GM18951 (cell line): ENCODE measurements around the gene NAP1L5.

Experiments
- POLR2A ChIP-seq: IDR thresholded peaks from 4 replicates; pipeline ENCODE4 v1.6.1; 2011; ENCODE audit warnings: mild to moderate bottlenecking; ENCODE audit not compliant: insufficient read length, insufficient read depth; ENCODE audit errors: extremely low read depth
- in situ Hi-C: fragments of 300-500 bp; cut with MboI; formaldehyde crosslinking; loops from one replicate; pipeline ENCODE4 v1.12.0; 2022; ENCODE audit warnings: low sequenced_read_pairs, mixed read lengths, inconsistent platforms; ENCODE audit not compliant: unreplicated experiment

Gene NAP1L5, protein sequence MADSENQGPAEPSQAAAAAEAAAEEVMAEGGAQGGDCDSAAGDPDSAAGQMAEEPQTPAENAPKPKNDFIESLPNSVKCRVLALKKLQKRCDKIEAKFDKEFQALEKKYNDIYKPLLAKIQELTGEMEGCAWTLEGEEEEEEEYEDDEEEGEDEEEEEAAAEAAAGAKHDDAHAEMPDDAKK

DNA sequence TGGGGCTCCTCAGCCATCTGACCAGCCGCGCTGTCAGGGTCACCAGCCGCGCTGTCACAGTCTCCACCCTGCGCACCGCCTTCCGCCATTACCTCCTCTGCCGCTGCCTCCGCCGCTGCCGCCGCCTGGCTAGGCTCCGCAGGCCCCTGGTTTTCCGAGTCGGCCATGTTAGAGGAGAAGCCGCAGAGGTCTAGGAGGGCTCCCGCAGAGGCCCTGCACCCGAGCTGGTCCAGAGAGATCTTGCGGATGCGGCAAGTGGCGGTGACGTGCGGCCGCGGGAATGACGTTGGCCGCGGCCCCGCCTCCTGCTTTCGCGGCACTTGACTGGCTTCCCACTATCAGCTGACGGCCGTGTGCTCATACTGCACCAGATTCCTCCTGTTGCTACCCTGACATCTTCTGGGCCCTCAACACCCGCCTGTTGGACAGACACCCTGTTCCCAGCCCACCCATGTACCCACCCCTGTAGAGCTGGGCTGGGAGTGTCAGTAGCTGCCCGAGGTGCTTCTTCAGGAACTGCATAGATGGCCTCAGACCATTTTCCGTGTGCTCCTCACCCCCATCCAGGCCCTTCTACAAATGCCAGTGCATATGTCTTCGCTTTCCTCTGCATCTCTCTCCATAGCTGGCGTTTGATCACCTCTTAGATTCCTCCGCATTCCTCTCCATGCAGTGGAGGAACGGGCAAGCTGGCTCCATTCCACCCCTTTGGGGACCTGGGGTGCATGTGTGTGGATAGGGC is at the start of gene NAP1L5:
Gene NAP1L5, minus strand, starts transcription at position 242 of the 742 bp plus-strand sequence. Its CDS starts 75 bp downstream, at position 167.
- in situ Hi-C loops: loop anchor here (25.0 kb wide), 1 partner anchor 315 kb away; no protein-coding TSS in a partner anchor

DNA sequence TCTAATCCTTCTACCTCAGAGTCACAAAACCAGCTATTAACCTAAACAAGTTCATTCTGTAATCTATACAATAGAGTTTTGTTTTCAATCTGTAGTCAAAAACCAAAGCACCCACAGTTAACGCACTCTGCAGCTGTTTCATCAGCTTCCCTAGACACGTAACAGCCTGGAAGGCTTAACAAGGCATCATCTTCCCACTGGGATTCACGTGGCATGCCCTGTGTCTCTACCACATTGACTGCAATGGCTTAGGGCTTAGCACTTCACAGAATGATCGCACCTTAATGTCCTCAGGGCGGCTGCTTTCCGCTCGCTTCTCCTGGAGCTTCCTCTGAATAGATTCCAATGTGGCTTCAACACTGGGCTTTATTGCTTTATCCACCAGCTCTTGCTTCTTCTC is 49.7 kb upstream of the NAP1L5 start:
- in situ Hi-C loops: no loop called here

More for the DNA sequence above, at the start of gene NAP1L5:
- TF ChIP-seq POLR2A: peak; percentile 55

DNA sequence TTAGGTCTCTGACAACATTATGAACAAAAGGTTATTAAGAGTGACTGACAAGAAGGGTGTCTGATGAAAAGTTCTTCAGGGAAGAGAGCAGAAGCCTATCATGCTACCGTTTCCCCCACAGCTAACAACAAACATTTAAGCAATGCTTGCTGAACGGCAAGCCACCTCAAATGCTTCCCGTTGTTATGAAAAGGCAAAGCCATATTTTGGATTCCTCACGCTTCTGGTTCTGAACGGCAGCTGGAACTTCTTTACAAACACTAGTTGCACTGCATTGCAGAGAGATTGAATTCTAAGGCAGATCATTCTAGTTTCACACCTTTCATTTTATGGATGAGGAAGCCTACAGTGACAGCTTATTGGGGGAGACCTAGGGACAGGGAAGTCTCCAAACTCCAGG is 48.6 kb upstream of the NAP1L5 start:
- TF ChIP-seq POLR2A: no peak
- in situ Hi-C loops: no loop called here

More for the DNA sequence above, 49.7 kb upstream of the NAP1L5 start:
- TF ChIP-seq POLR2A: no peak

DNA sequence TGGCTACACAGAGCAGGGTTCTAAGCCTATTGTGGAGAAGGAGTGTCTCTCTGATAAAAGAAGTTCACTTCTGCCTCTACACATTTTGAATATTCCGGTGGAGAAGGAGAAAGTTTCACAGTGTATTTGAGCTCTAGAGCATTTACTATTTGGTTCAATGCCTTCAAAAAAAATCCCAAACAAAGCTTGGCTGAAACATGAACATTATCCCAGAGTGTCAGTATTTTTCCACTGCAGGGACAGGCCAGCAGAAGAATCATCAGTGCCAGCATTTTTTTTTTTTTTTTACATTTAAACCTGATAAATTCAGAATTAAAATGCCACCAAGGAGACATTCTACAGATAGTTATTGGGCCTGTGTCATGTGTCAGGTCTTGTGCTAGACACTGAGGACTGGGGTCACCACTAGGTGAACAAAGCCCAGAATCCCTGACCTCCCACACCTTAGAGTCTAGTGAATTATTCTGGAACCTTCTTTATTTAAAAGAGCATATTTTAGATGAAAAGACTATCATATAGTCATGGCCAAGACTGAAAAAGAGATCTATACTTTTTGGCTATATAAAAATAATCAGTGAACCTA is 48.0 kb upstream of the NAP1L5 start:
- in situ Hi-C loops: no loop called here
- TF ChIP-seq POLR2A: no peak

DNA sequence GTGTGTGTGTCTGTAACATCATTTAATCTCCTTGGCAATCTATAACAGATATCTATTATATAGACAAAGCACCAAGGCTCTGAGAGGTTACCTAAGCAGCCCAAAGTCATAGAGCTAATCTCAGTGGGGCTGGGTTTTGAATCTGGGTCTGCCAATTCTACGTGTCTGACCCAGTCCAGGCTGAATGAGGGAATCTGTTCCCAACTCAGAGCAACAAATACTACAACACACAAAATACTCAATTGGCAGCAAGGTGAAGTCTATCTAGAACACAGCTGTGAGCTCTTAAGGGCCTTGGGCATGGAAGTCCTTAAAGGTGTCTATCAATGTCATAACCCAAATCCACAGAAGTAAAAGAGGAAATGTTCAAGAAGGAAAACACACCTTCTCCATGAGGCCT is 47.5 kb upstream of the NAP1L5 start:
- no peak for TF ChIP-seq POLR2A
- in situ Hi-C loops: no loop called here

DNA sequence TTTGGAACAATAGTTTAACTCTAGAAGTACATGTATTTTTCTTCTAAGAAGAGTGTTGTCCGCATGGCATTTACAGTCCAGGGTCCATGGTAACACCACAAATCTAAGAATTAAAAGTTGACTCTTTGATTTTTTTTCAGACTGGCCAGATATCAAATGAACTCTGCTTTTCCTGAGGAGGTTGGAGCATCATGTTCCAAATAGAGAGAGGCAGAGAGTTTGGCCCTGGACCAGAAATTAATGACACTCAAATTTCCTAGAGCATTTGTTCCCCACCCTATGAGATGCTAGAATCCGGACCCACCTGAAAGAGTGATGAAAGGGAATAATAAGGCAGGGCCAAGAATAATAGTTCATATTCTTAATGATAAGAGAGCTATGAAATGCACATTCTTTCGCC is 47.0 kb upstream of the NAP1L5 start:
- no peak for TF ChIP-seq POLR2A
- in situ Hi-C loops: no loop called here

DNA sequence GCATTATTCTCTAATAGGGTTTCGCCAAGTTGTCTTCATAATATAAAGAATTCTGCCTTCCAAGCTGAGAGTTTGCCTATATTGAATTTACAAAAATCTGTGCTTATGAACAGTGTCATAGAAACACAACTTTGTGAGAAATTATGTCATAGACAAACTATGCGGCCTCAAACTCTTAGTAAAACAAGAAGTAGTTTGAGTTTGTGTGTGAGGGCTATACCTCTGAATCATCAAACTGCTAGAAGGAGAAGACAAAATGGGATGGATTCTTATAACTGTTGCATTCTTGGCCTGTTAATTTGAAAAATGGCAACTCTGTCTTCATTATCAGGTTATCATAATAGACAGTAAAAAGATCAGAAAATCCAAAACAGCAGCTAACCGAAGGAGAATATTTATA is 46.1 kb upstream of the NAP1L5 start:
- in situ Hi-C loops: no loop called here
- TF ChIP-seq POLR2A: no peak

DNA sequence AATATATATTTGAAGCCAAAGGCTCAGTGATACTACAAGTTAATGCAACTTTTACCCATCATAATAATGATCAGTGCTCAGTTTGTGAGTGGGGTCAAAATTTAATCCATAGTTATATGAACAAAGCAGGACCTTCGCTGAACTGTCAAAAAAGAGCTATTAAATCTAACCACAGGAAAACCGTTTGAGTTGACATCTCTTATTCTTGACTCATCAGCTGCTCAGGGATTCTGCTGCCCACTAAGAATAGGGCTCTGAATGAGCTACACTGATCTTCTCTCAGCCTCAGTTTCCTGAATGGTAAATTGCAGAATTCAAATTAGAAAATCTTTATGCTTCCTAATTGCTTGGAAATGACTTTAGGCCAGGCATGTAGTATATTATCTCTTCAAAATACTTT is 44.9 kb upstream of the NAP1L5 start:
- TF ChIP-seq POLR2A: no peak
- in situ Hi-C loops: no loop called here

DNA sequence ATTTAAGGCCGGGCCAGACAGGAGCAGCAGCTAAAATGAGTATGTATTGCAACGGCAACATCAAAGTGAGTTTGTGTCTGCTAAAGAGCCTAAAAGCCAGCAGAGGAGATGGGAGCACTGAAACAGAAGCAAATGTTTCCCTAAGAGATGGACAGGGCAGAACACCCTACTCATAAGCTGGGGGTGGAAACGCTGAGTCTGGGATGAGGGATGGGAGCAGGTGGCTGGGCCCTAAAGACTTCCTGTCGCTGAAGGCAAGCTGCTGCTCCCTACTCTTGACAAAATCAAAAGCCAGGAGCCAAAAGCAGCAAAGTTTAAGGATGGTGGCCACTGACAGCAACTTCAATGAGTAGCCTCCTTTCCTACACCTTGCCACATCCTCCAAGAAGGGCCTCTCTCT is 40.6 kb upstream of the NAP1L5 start:
- in situ Hi-C loops: no loop called here

DNA sequence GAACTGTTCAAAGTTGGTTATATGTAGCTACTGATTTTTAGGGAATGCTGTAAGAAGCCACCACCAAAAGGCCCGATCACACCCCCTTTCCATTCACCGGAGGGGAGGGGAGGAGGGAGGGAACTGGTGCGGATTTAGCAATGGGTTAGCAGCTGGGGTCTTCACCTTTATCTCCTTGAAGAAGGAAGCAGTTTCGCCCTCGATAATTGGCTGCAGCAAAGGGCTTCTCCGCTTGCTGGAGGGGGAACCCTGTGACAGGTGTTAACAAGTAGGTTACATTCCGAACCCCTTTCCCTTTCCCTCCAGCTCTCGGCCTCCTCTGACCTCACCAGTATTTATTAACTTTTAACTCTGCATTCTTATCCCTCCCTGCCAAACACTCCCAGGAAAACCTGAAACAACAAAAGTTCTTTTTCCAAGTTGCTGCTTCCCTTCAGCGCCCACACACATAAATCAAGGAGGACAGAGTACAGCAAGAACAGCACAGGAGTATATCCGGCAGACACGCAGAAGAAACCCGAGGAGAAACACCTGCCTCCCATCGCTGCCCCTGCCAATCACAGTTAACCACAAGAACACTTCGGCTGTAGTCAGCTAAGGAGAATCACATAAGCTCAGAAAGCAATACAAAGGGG is 39.8 kb upstream of the NAP1L5 start:
- TF ChIP-seq POLR2A: no peak
- in situ Hi-C loops: no loop called here

More for the DNA sequence above, 40.6 kb upstream of the NAP1L5 start:
- no peak for TF ChIP-seq POLR2A

DNA sequence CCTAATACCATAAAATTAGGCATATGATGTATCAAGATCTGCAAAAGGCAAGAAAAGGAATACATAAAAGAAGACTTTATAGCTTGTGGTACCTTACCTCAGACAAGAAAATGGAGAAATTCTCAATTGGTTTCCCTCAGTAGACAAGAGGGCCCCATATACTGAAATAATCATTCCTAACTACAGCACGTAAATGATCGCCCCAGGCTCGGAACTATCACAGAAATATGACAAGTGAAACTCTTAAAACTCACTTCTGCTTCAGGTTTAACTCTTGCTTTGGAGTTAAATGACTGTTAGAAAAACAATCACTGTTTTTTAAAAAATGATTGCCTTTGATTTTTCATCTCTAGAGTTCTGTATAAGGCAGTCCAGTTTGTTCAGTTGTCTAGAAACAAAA is 38.6 kb upstream of the NAP1L5 start:
- no peak for TF ChIP-seq POLR2A
- in situ Hi-C loops: no loop called here

DNA sequence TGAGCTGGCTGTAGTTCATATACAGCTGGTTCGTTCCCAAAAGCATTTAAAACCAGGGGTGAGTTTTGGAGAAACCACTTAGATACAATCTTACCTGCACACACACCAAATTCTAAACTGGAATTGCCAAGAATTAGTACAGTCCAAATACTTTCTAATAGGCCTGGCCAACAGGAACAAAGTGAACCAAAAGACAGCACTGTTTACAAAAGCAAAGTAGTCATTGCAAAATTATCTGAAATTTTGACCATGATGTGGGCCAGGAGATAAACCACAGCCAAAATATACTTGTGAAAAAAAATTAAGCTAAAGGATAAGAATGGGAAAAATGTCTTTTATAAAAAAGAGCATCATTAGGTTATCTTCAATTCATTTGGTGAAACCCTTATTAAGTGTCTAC is 37.9 kb upstream of the NAP1L5 start:
- in situ Hi-C loops: no loop called here
- TF ChIP-seq POLR2A: no peak

DNA sequence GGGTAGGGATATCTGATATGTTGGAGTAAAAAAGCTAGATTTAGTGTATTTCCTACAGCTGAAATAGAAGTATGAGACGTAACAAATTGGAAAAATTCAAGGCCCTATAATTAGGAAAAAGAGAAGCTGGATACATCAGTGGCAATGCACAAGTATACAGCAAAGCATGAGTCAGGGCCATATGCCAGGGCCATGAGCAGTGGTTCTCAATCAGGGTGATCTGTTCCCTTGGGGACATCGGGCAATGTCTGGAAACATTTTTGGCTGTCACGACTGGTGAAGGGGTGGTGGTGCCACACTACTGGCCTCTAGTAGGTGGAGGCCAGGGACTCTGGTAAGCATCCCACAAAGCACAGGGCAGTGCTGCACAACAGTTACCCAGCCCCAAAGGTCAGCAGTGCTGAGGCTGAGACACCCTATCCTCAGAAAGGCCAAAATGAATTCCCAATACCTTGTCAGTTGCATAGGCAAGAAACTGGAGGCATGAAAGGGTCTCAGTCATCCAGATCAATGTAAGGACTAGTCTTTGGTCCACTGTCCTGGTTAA is 36.8 kb upstream of the NAP1L5 start:
- TF ChIP-seq POLR2A: no peak
- in situ Hi-C loops: no loop called here
